GM18907 (cell line): ENCODE data around the gene SC5D.

Source experiments
- ATAC-seq: cut with Tn5 transposase; IDR thresholded peaks from one replicate; pipeline ENCODE4 v1.9.1; 2021; ENCODE audit warnings: mild to moderate bottlenecking, moderate library complexity; ENCODE audit not compliant: unreplicated experiment

The SC5D gene

DNA sequence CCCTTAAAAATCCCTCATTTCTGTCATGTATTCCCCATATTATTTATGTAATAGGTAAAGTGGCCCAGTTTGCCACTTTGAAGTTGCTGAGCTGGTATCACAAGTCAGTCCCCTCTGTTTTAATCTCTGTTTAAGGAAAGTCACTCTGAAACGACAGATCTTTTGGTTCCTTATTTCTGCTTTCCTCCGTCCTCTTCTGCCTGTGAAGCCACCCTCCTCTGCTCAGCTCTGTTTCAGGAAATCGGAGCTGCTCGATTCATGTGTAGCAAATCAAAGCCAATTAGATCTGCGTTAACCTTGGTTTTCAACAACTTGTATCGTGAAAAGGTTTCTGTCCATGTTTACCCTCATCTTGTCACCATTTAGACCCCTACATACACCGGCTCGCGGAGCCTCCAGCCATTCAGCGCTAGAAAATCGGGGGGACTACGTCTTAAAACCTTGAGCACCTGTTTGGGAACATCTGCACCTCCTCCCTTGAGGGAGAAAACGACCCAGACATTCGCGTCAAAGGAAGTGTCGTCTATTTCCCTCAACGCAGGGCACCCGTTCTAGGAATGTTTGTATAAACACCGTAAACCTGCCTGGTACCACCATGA, 576 bp upstream of the SC5D start:
- ATAC-seq: peak; percentile 21

DNA sequence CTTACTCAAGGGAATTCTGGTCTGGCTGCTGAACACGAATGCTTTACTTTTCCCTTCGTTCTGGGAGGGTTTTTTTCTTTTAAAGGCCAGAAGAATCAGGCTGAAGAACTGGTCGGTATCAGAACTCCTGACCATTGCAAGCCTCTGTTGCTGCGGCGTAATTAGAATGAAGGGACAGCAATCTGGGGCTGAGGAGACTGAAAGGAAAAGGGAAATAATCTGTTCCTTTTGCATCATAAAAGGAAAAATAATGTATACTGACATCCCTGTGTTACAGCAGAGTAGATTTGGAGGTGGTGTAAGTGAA, 670 bp downstream of the SC5D start:
- ATAC-seq: no peak

- no peak for ATAC-seq
Measured at GRCh38 chr11:121295246-121296029, 2.9 kb downstream of the SC5D start.

DNA sequence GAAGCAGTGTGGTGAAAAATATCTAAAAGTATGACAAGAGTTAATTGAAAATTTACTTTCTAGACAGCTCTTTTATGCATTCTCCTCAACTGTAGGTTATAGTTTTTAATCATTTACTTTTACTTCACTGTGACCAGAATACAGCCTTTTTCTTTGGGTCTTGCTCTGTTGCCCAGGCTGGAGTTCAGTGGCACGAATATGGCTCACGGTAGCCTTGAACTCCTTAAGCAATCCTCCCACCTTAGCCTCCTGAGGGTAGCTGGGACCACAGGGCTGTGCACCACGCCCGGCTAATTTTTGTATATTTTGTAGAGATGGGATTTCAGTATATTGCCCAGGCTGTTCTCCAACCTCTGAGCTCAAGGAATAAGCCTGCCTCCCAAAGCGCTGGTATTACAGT, 5.3 kb downstream of the SC5D start:
- ATAC-seq: no peak

DNA sequence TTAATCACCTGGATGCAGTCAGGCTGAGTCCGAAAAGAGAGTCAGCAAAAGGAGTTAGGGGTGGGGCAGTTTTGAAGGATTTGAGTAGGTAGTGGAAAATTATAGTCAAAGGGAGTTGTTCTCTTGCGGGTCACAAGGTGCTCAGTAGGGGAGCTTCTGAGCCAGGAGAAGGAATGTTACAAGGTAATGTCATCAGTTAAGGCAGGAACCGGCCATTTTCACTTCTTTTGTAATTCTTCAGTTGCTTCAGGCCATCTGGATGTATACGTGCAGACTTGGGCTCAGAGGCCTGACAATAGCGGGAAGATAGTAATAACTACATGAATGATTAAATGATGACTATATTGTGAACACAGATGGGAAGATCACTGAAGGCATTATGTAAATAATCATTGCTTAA, 6.2 kb downstream of the SC5D start:
- ATAC-seq: no peak

GRCh38 chr11:121299417-121299816, 6.8 kb downstream of the SC5D start:
- ATAC-seq: no peak

DNA sequence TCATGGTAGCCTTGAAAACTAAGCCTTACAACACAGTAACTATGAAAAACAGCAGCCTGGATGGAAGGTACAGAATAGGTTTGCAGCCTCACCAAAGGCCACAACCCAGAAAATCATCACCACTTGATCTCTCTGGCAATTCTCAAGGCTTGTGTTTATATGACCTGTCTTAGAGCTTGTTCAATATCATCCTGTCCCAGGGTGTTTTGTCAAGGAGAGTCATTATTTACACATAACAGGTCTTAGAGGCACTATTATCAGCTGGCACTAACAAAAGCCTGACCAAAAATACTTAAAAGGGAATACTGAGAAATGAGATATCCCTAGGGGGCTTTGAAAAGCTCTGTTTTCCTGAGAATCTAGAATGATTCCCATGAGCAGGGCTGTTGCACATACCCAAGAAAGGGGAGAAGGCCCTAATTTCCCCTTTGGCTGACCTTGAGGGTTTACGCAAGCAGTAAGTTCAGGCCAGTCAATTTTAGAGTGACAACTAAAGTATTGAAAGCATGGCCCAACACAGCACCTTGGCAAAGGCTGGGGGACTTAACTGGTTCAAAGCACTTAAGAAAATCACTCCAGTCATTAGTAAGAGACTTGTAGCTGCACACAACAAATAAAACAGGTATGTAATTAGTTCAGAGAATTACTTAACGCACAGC, 7.9 kb downstream of the SC5D start:
- no peak for ATAC-seq

DNA sequence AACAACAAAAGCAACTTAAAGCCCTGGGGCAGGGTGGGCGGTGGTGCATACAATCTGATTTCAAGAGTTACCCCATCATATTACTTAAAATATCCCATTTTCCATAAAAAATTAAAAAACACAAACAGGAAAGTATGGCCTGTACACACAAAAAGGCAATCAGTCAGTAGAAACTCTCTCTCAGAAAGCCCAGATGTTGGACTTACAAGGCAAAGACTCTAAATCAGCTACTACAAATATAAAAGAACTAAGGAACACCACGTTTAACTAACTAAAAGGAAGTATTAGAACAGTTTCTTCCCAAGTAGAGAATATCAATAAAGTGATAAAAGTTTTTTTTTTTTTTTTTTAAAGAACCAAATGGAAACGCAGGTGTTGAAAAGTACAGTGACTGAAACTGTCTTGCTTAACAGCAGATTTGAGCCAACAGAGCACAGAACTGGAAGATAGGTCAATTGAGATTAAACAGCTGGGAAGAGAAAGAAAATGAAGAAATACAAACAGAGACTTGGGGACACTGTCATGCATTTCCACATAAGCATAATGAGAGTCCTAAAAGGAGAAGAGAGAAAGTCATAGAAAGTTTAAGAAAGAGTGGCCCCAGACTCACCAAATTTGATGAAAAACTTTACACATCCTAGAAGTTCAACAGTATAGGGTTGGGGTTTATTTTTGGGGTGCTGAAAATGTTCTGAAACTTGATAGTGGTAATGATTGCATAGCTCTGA, 8.6 kb downstream of the SC5D start:
- ATAC-seq: no peak

DNA sequence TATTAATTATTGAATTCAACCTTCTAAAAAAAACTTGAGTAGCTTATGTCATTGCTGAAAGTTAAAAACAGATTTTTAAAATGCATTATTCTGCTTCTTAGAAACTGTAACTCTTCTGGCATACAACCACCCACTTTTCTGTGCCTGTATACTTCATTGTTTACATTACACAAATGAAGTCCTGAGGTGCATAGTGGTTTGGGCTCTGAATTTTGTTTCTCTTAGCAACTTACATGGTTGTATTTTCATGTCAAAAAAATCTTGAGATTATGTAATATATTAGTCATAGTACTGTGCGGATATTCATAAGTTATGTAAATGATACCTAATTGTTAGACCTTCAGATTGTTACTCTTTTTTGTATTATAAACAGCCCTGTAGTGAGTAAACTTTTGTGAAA, 12.2 kb downstream of the SC5D start:
- ATAC-seq: no peak

- ATAC-seq: no peak
Measured at GRCh38 chr11:121308816-121309215, 16.2 kb downstream of the SC5D start.

GRCh38 chr11:121309688-121310087, 17.1 kb downstream of the SC5D start:
- ATAC-seq: peak; percentile 80

DNA sequence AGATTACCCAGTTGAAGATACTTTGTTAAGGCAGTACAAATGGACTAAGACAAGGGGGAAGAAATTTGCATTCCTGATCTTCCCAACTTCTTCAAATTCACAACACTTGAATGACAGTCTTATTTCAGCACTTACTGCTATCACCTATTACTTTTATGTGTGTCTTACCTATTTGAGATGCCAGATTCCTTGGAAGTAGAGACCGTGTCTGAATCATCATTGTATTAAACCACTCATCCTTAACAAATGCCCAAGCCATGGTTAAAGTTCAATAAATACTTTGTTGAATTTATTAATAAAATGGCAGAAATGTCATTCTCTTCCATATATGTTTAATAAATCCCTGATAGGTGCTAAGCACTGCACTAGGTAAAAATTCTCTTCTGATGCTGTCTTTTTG, 18.3 kb downstream of the SC5D start:
- ATAC-seq: no peak

- no peak for ATAC-seq
Measured at GRCh38 chr11:121311373-121311772, 18.8 kb downstream of the SC5D start.

GRCh38 chr11:121312483-121312882, 19.9 kb downstream of the SC5D start:
- no peak for ATAC-seq

- no peak for ATAC-seq
Measured at GRCh38 chr11:121318848-121319834, 26.6 kb downstream of the SC5D start.

- ATAC-seq: peak; percentile 75
Measured at GRCh38 chr11:121321614-121322243, 29.2 kb downstream of the SC5D start.

GRCh38 chr11:121323046-121323607, 30.6 kb downstream of the SC5D start:
- ATAC-seq: no peak

- ATAC-seq: no peak
Measured at GRCh38 chr11:121326230-121326629, 33.7 kb downstream of the SC5D start.

DNA sequence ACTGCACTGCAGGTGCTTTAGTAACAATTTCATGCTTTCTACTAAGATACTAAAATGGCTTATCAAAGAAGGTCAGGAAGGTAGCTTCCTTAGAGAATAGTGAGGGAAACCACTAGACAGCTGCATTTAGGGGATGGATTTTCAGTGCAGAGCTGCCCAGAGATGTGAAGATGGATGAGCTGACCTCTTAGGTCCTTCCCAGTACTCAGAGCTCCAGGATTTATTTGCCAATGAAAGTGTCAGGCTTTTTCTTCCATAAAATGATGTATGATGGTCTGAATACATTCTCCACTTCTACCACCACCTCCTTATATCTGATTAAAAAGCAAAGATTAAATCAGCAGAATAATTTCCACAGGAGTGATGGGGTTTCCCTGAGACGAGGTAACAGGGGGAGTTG, 35.0 kb downstream of the SC5D start:
- ATAC-seq: no peak
